GM23338 (cell line): ENCODE results near the gene OMP. TPM values are rescaled to one million over a fixed set of nuclear protein-coding genes. Genes with fewer than 3 reads are reported as not detected.

Experiments used
- ATAC-seq: fragments of 200-7000 bp; cut with Tn5 transposase; 3 replicates; pipeline ENCODE4 v1.9.1; 2020
- DNase-seq: peaks from one replicate; pipeline ENCODE4 v3.0.0-alpha.2; 2015; ENCODE audit warnings: low spot score
- H2AFZ ChIP-seq: fragments of 200-600 bp; sonication (generic); 2 replicates; pipeline ENCODE4 v1.8.0; 2016; ENCODE audit warnings: antibody characterized with exemption, mild to moderate bottlenecking, moderate library complexity
- H3F3A ChIP-seq: fragments of 200-600 bp; sonication (generic); replicated peaks from 2 replicates; pipeline ENCODE4 v1.8.0; 2017; ENCODE audit warnings: antibody characterized with exemption, mixed run types, low read depth
- H3K27ac ChIP-seq: fragments of 200-600 bp; sonication (generic); 2 replicates; pipeline ENCODE4 v1.6.1; 2016; ENCODE audit warnings: low read depth
- H3K27me3 ChIP-seq: fragments of 200-600 bp; sonication (generic); 2 replicates; pipeline ENCODE4 v1.8.0; 2016; ENCODE audit warnings: mild to moderate bottlenecking, mixed run types, moderate library complexity; ENCODE audit not compliant: insufficient read depth
- H3K36me3 ChIP-seq: fragments of 200-600 bp; sonication (generic); 2 replicates; pipeline ENCODE4 v1.8.0; 2016; ENCODE audit warnings: mild to moderate bottlenecking; ENCODE audit not compliant: insufficient read depth
- H3K4me1 ChIP-seq: fragments of 200-600 bp; sonication (generic); 2 replicates; pipeline ENCODE4 v1.8.0; 2016; ENCODE audit warnings: mild to moderate bottlenecking, moderate library complexity; ENCODE audit not compliant: insufficient read depth
- H3K4me2 ChIP-seq: fragments of 200-600 bp; sonication (generic); 2 replicates; pipeline ENCODE4 v1.7.1; 2017; ENCODE audit warnings: mixed run types
- H3K4me3 ChIP-seq: fragments of 200-600 bp; sonication (generic); 2 replicates; pipeline ENCODE4 v1.6.1; 2016; ENCODE audit warnings: mixed run types
- H3K79me2 ChIP-seq: fragments of 200-600 bp; sonication (generic); replicated peaks from 2 replicates; pipeline ENCODE4 v1.8.0; 2017; ENCODE audit warnings: mild to moderate bottlenecking; ENCODE audit not compliant: insufficient read depth
- H3K9me2 ChIP-seq: fragments of 200-600 bp; sonication (generic); 2 replicates; pipeline ENCODE4 v1.8.0; 2017; ENCODE audit not compliant: insufficient read depth
- H4K20me1 ChIP-seq: fragments of 200-600 bp; sonication (generic); replicated peaks from 2 replicates; pipeline ENCODE4 v1.8.0; 2017; ENCODE audit warnings: mild to moderate bottlenecking; ENCODE audit not compliant: insufficient read depth
- H3K27ac Mint-ChIP-seq: 2 replicates; pipeline ENCODE4 v1.8.0; 2020; ENCODE audit warnings: inconsistent platforms, mild to moderate bottlenecking, moderate library complexity, mixed read lengths
- H3K27me3 Mint-ChIP-seq: 3 replicates; pipeline ENCODE4 v1.8.0; 2022; ENCODE audit warnings: low read depth, mild to moderate bottlenecking, moderate library complexity, mixed read lengths, inconsistent platforms; ENCODE audit not compliant: insufficient read depth, poor library complexity
- H3K36me3 Mint-ChIP-seq: 3 replicates; pipeline ENCODE4 v1.8.0; 2021; ENCODE audit warnings: low read depth, mild to moderate bottlenecking, inconsistent platforms, moderate library complexity, mixed read lengths
- H3K4me1 Mint-ChIP-seq: 3 replicates; pipeline ENCODE4 v1.8.0; 2020; ENCODE audit warnings: mild to moderate bottlenecking, inconsistent platforms, mixed read lengths
- H3K4me3 Mint-ChIP-seq: 3 replicates; pipeline ENCODE4 v1.8.0; 2021; ENCODE audit warnings: moderate library complexity, mild to moderate bottlenecking, inconsistent platforms, mixed read lengths
- H3K9me3 Mint-ChIP-seq: 3 replicates; pipeline ENCODE4 v1.8.0; 2020; ENCODE audit warnings: moderate library complexity, mild to moderate bottlenecking, inconsistent platforms, mixed read lengths
- CREB1 ChIP-seq: fragments of 250-450 bp; sonication (Bioruptor Pico); IDR thresholded peaks from 2 replicates; pipeline ENCODE4 v1.5.0; 2020; ENCODE audit warnings: low read depth, mild to moderate bottlenecking, moderate library complexity
- CTCF ChIP-seq, 2 experiments: fragments of 200-600 bp in 1 of 2; sonication (generic) in 1 of 2; conservative IDR thresholded peaks; 2 replicates each; pipeline versions ENCODE4 v1.5.1 to v1.6.1; 2016 to 2017; ENCODE audit warnings: antibody characterized with exemption in 2 of 2, low read depth in 2 of 2, mild to moderate bottlenecking in 2 of 2, moderate library complexity in 1 of 2
- EZH2 ChIP-seq: fragments of 200-600 bp; sonication (generic); IDR thresholded peaks from one replicate; pipeline ENCODE4 v1.8.0; 2017; ENCODE audit warnings: antibody characterized with exemption, mild to moderate bottlenecking, low read depth; ENCODE audit not compliant: unreplicated experiment
- EZH2phosphoT487 ChIP-seq: fragments of 200-600 bp; sonication (generic); IDR thresholded peaks from one replicate; pipeline ENCODE4 v1.8.1; 2018; ENCODE audit warnings: antibody characterized with exemption; ENCODE audit not compliant: unreplicated experiment
- NANOG ChIP-seq: IDR thresholded peaks from 2 replicates; pipeline ENCODE4 v1.6.1; 2016; ENCODE audit warnings: antibody characterized with exemption, borderline replicate concordance
- POLR2AphosphoS5 ChIP-seq: IDR thresholded peaks from 2 replicates; pipeline ENCODE4 v1.6.1; 2016; ENCODE audit warnings: antibody characterized with exemption, low read depth
- STAT1 ChIP-seq: IDR thresholded peaks from one replicate; pipeline ENCODE4 v1.6.1; 2016; ENCODE audit warnings: antibody characterized with exemption; ENCODE audit not compliant: unreplicated experiment
- polyA plus RNA-seq: library from polyadenylated mRNA; unstranded; fragments of >200 nt; fragmentation: Nextera tagmentation; extraction: Ambion mirVana; gene quantifications from 2 replicates; pipeline ENCODE4 v1.2.1, GENCODE V29; 2016
- total RNA-seq: library from RNA; depleted of rRNA; stranded (reverse); fragments of >200 nt; shearing (Covaris generic); gene quantifications from 2 replicates; pipeline ENCODE4 v1.2.3, GENCODE V29; 2014
- TF ChIP-seq, protein P1 (sequence below): fragments of 250-450 bp; sonication (Bioruptor Pico); IDR thresholded peaks from 2 replicates; pipeline ENCODE4 v1.5.0; 2020; ENCODE audit warnings: mild to moderate bottlenecking, moderate library complexity
- TF ChIP-seq, protein P2 (sequence below): IDR thresholded peaks from 2 replicates; pipeline ENCODE4 v1.6.1; 2016; ENCODE audit warnings: antibody characterized with exemption

Gene OMP
- total and polyA plus RNA-seq, 2 experiments from 2014 or later: 1.0 TPM; not detected in 1

DNA sequence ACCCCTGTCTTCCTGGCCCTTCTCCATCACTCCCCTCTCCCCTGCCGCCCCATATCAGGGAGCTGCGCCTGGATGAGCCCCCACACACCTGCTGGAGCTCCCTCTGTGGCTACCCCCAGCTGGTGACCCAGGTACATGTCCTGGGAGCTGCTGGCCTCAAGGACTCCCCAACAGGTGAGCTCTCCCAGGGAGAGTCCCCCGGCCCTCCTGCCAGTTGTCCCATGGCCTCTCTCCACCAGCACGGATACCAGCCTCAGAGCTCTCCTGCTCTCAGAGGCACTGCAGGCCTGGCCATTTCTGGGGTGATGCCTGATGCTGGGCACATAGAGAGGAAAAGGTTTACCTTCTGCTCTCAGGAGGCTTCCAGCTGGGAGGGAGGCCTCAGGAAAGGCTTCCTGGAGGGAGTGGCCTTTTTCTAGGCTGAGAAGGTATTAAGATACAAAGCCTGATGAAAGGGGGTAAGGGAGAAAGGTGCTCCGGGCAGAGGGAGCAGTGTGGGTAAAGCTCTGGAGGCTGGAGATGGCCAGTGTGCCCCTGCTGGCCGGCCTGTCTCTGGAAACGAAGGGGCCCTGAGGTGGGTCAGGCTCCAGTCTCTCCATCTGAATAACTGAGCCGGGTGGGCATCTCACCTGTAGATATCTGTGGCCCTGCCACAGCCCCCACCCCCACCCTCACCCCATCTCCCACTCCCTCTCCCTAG lies 19.4 kb downstream of the OMP start:
- H3K4me3 Mint-ChIP-seq: no peak overlapping the region
- no peak overlapping the region for H3K4me2 ChIP-seq

More for the DNA sequence above, 19.4 kb downstream of the OMP start:
- no peak overlapping the region for H3K27ac ChIP-seq
- Mint-ChIP-seq H3K27me3 (peaks cover 13% of the 10 kb centered on the region), H3K27ac (no peak overlapping the region), H3K36me3 (peaks cover 5% of the 10 kb centered on the region; the same call in 1 of the 3 replicates), H3K9me3 (no peaks in the 10 kb centered on the region), H3K4me1 (peaks cover 8% of the 10 kb centered on the region; the same call in 2 of the 3 replicates)
- no peaks in the 10 kb centered on the region for H3K27me3 ChIP-seq
- DNase-seq: no peak
- H2AFZ ChIP-seq: no peak overlapping the region
- no peak overlapping the region for H3K4me3 ChIP-seq
- no peaks in the 10 kb centered on the region for H3K36me3 ChIP-seq
- no peaks in the 10 kb centered on the region; the same call in 1 of the 2 replicates for H3K4me1 ChIP-seq
- no peaks in the 10 kb centered on the region; the same call in 1 of the 2 replicates for H4K20me1 ChIP-seq
- no peaks in the 10 kb centered on the region for H3F3A ChIP-seq
- no peaks in the 10 kb centered on the region for H3K79me2 ChIP-seq
- no peaks in the 10 kb centered on the region for H3K9me2 ChIP-seq
- TF ChIP-seq, protein P1, sequence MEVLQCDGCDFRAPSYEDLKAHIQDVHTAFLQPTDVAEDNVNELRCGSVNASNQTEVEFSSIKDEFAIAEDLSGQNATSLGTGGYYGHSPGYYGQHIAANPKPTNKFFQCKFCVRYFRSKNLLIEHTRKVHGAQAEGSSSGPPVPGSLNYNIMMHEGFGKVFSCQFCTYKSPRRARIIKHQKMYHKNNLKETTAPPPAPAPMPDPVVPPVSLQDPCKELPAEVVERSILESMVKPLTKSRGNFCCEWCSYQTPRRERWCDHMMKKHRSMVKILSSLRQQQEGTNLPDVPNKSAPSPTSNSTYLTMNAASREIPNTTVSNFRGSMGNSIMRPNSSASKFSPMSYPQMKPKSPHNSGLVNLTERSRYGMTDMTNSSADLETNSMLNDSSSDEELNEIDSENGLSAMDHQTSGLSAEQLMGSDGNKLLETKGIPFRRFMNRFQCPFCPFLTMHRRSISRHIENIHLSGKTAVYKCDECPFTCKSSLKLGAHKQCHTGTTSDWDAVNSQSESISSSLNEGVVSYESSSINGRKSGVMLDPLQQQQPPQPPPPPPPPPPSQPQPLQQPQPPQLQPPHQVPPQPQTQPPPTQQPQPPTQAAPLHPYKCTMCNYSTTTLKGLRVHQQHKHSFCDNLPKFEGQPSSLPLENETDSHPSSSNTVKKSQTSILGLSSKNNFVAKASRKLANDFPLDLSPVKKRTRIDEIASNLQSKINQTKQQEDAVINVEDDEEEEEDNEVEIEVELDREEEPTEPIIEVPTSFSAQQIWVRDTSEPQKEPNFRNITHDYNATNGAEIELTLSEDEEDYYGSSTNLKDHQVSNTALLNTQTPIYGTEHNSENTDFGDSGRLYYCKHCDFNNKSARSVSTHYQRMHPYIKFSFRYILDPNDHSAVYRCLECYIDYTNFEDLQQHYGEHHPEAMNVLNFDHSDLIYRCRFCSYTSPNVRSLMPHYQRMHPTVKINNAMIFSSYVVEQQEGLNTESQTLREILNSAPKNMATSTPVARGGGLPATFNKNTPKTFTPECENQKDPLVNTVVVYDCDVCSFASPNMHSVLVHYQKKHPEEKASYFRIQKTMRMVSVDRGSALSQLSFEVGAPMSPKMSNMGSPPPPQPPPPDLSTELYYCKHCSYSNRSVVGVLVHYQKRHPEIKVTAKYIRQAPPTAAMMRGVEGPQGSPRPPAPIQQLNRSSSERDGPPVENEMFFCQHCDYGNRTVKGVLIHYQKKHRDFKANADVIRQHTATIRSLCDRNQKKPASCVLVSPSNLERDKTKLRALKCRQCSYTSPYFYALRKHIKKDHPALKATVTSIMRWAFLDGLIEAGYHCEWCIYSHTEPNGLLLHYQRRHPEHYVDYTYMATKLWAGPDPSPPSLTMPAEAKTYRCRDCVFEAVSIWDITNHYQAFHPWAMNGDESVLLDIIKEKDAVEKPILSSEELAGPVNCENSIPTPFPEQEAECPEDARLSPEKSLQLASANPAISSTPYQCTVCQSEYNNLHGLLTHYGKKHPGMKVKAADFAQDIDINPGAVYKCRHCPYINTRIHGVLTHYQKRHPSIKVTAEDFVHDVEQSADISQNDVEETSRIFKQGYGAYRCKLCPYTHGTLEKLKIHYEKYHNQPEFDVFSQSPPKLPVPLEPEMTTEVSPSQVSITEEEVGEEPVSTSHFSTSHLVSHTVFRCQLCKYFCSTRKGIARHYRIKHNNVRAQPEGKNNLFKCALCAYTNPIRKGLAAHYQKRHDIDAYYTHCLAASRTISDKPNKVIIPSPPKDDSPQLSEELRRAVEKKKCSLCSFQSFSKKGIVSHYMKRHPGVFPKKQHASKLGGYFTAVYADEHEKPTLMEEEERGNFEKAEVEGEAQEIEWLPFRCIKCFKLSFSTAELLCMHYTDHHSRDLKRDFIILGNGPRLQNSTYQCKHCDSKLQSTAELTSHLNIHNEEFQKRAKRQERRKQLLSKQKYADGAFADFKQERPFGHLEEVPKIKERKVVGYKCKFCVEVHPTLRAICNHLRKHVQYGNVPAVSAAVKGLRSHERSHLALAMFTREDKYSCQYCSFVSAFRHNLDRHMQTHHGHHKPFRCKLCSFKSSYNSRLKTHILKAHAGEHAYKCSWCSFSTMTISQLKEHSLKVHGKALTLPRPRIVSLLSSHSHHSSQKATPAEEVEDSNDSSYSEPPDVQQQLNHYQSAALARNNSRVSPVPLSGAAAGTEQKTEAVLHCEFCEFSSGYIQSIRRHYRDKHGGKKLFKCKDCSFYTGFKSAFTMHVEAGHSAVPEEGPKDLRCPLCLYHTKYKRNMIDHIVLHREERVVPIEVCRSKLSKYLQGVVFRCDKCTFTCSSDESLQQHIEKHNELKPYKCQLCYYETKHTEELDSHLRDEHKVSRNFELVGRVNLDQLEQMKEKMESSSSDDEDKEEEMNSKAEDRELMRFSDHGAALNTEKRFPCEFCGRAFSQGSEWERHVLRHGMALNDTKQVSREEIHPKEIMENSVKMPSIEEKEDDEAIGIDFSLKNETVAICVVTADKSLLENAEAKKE (CRISPR knock-in tag): no peak
- TF ChIP-seq, protein P2, sequence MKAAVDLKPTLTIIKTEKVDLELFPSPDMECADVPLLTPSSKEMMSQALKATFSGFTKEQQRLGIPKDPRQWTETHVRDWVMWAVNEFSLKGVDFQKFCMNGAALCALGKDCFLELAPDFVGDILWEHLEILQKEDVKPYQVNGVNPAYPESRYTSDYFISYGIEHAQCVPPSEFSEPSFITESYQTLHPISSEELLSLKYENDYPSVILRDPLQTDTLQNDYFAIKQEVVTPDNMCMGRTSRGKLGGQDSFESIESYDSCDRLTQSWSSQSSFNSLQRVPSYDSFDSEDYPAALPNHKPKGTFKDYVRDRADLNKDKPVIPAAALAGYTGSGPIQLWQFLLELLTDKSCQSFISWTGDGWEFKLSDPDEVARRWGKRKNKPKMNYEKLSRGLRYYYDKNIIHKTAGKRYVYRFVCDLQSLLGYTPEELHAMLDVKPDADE: no peak
- TF ChIP-seq NANOG (no peak), POLR2AphosphoS5 (no peak), STAT1 (no peak), CTCF (conservative IDR thresholded peaks at IDR 0.05; ENCODE audit: low read depth in 2 of 2) (no peak), EZH2 (no peak), EZH2phosphoT487 (no peak), CREB1 (CRISPR knock-in tag) (no peak)
- ATAC-seq: no peak
